ENCODE data around the gene SLC16A11.
A peak's percentile ranks its signal among the peaks of the same experiment; 100 is the strongest.
"Not testable (repeated sequence)": the region's sequence is repeated elsewhere in the genome, so short reads cannot be mapped to it uniquely, and the experiment has no call there.

The SLC16A11 gene

DNA sequence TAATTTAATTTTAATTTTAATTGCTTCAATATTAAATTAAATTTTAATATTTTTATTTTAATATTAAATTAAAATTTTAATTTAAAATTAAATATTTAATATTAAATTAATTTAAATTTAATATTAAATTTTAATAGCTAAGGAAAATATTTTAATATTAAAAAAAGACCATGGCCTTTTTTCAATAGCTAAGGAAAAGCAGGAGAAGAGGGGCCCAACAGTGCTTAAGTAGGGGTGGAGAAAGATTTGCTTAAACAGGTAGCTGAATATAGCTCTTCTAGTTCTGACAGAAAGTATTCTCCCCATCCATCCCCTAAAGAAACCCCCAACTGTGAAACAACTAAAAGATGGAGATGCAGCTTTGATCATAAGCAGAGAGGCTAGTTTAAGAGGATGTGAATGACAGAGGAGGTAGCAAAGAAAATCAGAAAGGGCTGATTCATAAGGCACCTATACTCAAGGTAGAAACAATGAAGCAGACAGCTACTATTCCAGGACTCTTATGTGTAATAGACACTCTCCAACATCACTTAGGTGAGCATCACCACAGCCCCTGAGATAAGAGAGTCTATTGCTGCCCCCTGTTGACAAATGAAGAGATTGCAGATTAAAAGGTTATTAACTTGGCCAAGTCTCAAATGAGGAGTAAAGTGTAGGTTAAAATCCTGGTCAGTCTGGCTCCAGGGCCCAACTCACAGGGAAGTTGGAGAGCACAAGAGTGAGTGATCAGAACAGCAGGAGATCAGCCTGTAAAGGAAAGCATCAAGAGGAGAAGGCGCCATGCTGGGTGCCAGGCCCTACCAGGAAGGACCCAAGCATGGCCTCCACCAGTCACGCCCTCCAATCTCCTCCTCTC, 39.3 kb downstream of the SLC16A11 start:
- peak; percentile 66 to 68 for DNase-seq

DNA sequence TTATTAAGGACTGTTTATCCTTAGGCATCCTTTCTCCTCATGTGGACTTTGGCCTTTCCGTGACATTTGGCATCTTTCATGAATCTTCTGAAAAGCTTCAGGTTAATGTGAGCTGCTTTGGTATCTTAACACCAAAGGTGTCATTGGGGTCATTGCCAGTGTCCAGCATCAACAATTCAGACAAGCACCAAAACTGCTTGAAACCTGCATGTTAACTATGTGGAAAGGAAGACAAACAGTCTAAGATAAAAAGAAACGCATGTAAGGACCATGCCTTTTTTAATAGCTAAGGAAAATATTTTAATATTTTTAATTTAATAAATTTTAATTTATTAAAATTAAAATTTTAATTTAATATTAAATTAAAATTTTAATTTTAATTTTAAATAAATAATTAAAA, 40.1 kb downstream of the SLC16A11 start:
- no peak for DNase-seq

DNA sequence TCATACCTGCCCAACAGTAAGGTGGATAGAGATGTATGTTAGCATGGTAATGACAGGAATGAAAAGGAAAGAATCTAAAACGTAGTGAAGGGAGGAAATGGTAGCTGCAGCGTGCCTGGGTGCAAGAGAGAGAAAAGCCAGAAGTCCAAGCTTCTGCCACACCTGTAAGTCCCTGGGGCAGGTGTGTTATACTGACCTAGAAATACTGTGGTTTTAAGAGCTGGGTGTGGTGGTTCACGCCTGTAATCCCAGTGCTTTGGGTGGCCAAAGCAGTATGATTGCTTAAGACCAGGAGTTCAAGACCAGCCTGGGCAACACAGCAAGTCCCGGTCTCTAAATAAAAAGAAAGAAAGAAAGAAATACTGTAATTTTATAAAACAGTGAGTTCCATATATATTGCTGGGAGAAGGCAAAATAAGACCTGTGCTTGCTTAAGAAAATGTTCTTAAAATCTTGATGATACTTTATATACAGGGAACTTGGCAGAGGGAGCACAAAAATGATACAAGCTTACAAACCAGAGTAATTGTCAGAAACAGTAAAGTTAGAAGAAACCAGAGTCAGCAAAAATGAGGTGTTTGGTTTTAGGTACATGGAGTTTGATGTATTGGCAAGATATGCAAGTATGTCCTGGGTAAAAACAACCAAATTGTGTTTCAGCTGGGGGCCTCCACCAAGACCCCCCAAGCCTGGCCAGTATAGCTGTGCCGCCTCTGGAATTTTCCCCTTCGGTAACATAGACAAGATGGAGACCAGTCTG, 41.4 kb downstream of the SLC16A11 start:
- no peak for DNase-seq

DNA sequence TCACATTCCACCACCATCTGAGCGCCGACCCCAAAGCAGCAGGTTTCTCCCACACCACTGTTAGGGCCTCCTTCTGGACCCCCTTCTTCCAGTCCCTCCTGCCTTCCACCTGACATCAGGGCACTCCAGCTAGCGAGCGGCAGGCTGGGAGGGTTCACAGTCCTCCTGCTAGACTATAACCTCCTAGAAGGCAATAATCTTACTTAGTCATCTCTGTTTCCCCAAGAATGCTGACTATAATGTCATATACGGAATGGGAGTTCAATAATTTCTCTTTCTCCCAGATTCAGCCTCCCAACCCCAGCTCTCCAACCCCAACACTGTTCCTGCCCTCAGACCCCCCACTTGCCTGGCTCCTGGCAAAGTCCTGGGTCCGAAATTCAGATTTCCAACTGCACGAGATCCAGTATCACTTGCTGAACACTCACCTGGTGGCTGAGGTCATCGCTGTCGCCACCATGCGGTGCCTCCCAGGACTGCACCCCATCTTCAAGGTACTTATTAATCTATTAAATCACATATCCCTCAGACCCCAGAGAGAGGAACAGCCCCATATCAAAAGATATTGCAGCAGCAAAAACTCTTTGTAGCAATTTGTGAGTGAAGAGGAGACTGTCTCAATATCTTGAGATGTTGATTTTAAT, 42.5 kb downstream of the SLC16A11 start:
- DNase-seq, result no peak

DNA sequence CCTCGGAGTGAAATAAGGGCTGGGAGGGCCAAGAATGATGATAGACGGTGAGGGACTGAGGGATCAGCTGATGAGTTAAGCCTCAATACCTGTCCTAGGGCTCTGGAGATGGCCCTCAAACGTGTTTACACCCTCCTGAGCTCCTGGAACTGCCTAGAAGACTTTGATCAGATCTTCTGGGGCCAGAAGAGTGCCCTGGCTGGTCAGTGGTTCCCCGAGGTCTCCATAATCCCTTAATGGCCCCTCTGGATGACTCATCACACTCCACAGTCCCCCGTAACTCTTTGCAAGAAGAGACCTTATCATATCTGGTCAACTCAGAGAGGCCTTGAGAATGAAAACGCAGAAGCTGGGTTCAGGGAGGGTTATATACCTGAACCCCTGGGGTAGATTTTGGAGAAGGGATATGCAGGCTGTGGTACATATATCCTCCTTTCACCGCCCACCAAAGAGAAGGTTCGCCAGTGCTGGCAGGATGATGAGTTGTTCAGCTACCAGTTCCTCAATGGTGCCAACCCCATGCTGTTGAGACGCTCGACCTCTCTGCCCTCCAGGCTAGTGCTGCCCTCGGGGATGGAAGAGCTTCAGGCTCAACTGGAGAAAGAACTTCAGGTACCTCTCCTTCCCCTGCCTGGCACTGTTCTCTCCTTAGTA, 44.9 kb downstream of the SLC16A11 start:
- DNase-seq, result no peak

DNA sequence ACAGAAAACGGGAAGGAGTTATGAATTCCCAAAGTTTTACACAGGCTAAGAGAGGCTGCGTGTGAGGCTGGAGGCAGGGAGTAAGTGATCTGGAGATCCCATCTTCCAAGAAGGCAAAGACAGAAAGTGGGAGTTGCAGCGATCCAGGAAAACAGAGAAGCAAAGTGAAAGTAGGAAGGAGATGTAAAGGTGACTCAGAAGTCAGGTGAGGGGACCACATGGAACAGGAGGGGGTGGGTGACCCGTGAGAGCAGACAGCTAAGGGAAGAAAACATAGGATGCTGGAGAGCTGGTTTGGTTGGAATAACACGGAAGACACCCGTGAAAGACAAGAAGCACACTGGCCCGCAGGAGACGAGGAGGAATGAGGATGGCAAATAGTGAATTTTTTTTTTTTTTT, 46.7 kb downstream of the SLC16A11 start:
- DNase-seq, result no peak

GRCh38 chr17:6996256-6997011, 47.5 kb downstream of the SLC16A11 start:
- DNase-seq, result no peak

DNA sequence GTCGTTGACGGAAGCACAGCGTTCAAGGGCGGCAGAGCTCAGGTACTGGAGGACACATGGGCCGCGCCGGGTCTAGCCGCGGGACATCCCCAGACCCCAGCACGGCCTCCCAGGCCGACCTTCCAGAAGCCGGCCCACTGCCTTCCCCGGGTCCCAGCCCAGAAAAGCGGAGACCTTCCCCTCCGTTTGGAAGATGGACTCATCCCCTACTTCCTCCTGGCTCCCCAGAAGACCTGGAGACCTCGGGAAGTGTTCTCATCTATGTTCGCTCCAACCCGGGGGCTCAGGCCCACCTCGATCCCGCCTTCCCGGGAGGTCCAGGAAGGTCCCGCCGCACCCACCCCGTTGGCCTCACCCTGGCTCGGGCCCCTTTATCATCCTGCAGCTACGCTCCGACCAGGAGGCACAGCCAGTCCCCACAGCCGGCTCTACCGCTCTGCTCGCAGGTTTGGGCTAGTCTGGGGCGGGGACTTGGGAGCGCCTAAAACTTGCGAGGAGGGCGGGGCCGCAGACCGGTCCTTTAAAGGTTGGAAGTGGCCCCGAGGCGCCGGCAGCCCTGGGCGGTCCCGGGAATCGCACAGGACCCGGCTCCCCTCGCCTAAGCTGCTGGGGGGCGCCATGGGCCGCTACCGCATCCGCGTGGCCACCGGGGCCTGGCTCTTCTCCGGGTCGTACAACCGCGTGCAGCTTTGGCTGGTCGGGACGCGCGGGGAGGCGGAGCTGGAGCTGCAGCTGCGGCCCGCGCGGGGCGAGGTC, 48.2 kb downstream of the SLC16A11 start, which contains the start of gene ALOX12:
Gene ALOX12 (plus strand): TSS at position 550 of the 756 bp plus-strand sequence. CDS start 69 bp downstream, at position 619.
- DNase-seq, result no peak

DNA sequence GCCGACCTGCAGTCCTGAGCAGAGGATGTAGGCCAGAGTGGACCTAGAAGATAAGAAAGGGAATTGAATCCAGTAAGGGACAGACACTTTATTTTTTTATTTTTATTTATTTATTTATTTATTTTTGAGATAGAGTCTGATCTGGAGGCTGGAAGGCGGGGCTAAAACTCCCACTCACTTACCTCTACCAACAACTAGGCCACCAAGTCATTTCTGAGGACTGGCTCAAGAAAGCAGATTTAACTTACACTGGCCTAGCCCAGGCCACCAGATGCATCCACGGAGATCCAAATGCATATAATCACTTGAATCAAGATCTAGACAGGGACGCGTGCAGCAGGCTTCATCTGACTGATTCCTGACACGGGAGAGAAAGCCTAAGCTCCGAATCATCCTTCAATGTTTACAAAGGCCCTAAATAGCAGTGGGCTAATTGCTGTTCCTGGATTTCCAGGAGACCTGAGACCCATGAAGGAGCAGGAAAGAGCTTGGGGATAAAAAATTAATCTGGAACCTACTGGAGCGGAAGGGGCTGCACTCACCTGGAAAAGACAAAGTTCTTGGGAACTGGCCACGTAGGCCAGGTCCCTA, 49.1 kb downstream of the SLC16A11 start:
- no peak for DNase-seq

- DNase-seq, result no peak
Observed at GRCh38 chr17:6994118-6994598, 49.7 kb downstream of the SLC16A11 start.

- DNase-seq, result not testable (repeated sequence)
Observed at GRCh38 chr17:6993613-6994056, 50.3 kb downstream of the SLC16A11 start.

Measured in Kasumi-1 (cell line).